Spleen (tissue), 11 donors: Measurements from ENCODE around the gene U2AF1L4. TPM values are rescaled to one million over a fixed set of nuclear protein-coding genes. Genes with fewer than 3 reads are reported as not detected.

Experiments
- DNase-seq: peaks from one replicate; pipeline ENCODE4 v3.0.0-alpha.2; 2020
- H3K27ac ChIP-seq, 8 donors: fragments of 200-600 bp; sonication (generic) in 7 of 8; 1 replicate in 4 of 8; 2 replicates in 4 of 8; pipeline versions ENCODE4 v1.5.0 to v1.8.0; 2016 to 2021; ENCODE audit warnings: inconsistent platforms in 4 of 8, mild to moderate bottlenecking in 4 of 8, moderate library complexity in 1 of 8
- H3K27me3 ChIP-seq, 7 donors: fragments of 200-600 bp; sonication (generic) in 6 of 7; replicated peaks in 1 of 7; 1 replicate in 4 of 7; 2 replicates in 3 of 7; pipeline versions ENCODE4 v1.5.0 to v1.8.0; 2016 to 2021; ENCODE audit warnings: inconsistent platforms in 3 of 7, mild to moderate bottlenecking in 1 of 7
- H3K36me3 ChIP-seq, 6 donors: fragments of 200-600 bp; sonication (generic) in 5 of 6; 1 replicate in 4 of 6; 2 replicates in 2 of 6; pipeline versions ENCODE4 v1.5.0 to v1.8.0; 2016 to 2021; ENCODE audit warnings: inconsistent platforms in 2 of 6
- H3K4me1 ChIP-seq, 6 donors: fragments of 200-600 bp; sonication (generic) in 5 of 6; 1 replicate in 3 of 6; 2 replicates in 3 of 6; pipeline versions ENCODE4 v1.5.0 to v1.8.0; 2016 to 2021; ENCODE audit warnings: inconsistent platforms in 3 of 6
- H3K4me3 ChIP-seq, 8 donors: fragments of 200-600 bp; sonication (generic) in 7 of 8; 1 replicate in 4 of 8; 2 replicates in 4 of 8; pipeline versions ENCODE4 v1.5.0 to v1.8.0; 2016 to 2021; ENCODE audit warnings: inconsistent platforms in 4 of 8, mild to moderate bottlenecking in 4 of 8, moderate library complexity in 2 of 8
- H3K9me3 ChIP-seq, 8 donors: fragments of 200-600 bp; sonication (generic) in 7 of 8; 1 replicate in 4 of 8; 2 replicates in 4 of 8; pipeline versions ENCODE4 v1.5.0 to v1.8.0; 2016 to 2021; ENCODE audit warnings: inconsistent platforms in 4 of 8
- CTCF ChIP-seq, 11 experiments: fragments of 200-600 bp in 7 of 11; fragments of 450-650 bp in 4 of 11; sonication (generic) in 4 of 11; IDR thresholded peaks in 8 of 11; conservative IDR thresholded peaks in 3 of 11; 1 replicate in 7 of 11; 2 replicates in 4 of 11; pipeline versions ENCODE4 v1.4.0 to v1.8.0; 2016 to 2021; ENCODE audit warnings: antibody characterized with exemption in 11 of 11, inconsistent platforms in 4 of 11, mild to moderate bottlenecking in 1 of 11
- POLR2A ChIP-seq, 3 donors: fragments of 450-650 bp; IDR thresholded peaks; one replicate each; pipeline ENCODE4 v1.5.1; 2017; ENCODE audit warnings: antibody characterized with exemption in 3 of 3, mild to moderate bottlenecking in 1 of 3
- POLR2AphosphoS5 ChIP-seq, 3 donors: sonication (generic); formaldehyde crosslinking; IDR thresholded peaks; one replicate each; pipeline ENCODE4 v1.5.1; 2017; ENCODE audit warnings: antibody characterized with exemption in 3 of 3
- WGBS, 5 donors: extraction: QIAGEN DNeasy Blood & Tissue Kit in 3 of 5; methylation state at CpG; one replicate each; pipeline versions ENCODE4 v1.1.5 to v1.1.7; 2013 to 2018; 5-methylcytosine and 5-hydroxymethylcytosine counted together
- intact Hi-C: fragments of 100-400 bp; cut with DNase I; formaldehyde crosslinking; loops from one replicate; pipeline ENCODE4 v1.15.0; 2023; ENCODE audit warnings: low total_unique reads
- polyA plus RNA-seq, 3 donors: library from polyadenylated mRNA; stranded (reverse); fragments of 200-250 nt; gene quantifications; one replicate each; pipeline ENCODE4 v1.2.1, GENCODE V29; 2013
- total RNA-seq, 7 donors: library from RNA; depleted of rRNA in 3 of 7; stranded (reverse); fragments of >200 nt in 3 of 7; fragmentation: NEBNext Ultra II Directional in 4 of 7; extraction: Animal tissue kit (Norgen Biotek cat#: 25700) in 4 of 7; gene quantifications; one replicate each; pipeline versions ENCODE4 v1.1.0 to v1.2.1, GENCODE V29; 2016 to 2021
- donor health status: healthy with polysubstance abuse.
- donor health status: DM: no; HTN: no; CAD: no; lungs with moderate emphysema.
- donor health status: DM: no; HTN: no; CAD: no.
- donor health status: Bipolar disorder and iron deficiency.
- donor health status: healthy.
- donor health status: DM: no; HTN: no; CAD: no.
- donor health status: DM: yes; HTN: yes; CAD: no.

Gene U2AF1L4
- total and polyA plus RNA-seq, 10 donors = 27.2 to 96.5 (median 29.9) TPM

- Histone ChIP-seq H3K27ac (no peak overlapping the region), H3K27me3 (no peaks in the 10 kb centered on the region), H3K9me3 (no peaks in the 10 kb centered on the region), H3K4me1 (peaks cover 4 to 22% (median 18%) of the 10 kb centered on the region in 6 donors), H3K36me3 (peaks cover 0 to 53% (median 23%) of the 10 kb centered on the region in 6 donors), H3K4me3 (no peak overlapping the region)
- DNase-seq = no peak
- 81 to 94% (median 91%) methylated on average over 7 of the region's 7 CpGs for WGBS, 5 donors
- intact Hi-C loops = no loop called here
- no peak for TF ChIP-seq CTCF (IDR thresholded peaks at IDR 0.05 in 8 of 11, conservative IDR thresholded peaks at IDR 0.05 in 3 of 11)
- no peak for TF ChIP-seq POLR2AphosphoS5 (IDR thresholded peaks at IDR 0.05)
- TF ChIP-seq POLR2A (IDR thresholded peaks at IDR 0.05) = no peak
These were observed 32.7 kb upstream of the U2AF1L4 start for GRCh38 chr19:35777961-35778360.

DNA sequence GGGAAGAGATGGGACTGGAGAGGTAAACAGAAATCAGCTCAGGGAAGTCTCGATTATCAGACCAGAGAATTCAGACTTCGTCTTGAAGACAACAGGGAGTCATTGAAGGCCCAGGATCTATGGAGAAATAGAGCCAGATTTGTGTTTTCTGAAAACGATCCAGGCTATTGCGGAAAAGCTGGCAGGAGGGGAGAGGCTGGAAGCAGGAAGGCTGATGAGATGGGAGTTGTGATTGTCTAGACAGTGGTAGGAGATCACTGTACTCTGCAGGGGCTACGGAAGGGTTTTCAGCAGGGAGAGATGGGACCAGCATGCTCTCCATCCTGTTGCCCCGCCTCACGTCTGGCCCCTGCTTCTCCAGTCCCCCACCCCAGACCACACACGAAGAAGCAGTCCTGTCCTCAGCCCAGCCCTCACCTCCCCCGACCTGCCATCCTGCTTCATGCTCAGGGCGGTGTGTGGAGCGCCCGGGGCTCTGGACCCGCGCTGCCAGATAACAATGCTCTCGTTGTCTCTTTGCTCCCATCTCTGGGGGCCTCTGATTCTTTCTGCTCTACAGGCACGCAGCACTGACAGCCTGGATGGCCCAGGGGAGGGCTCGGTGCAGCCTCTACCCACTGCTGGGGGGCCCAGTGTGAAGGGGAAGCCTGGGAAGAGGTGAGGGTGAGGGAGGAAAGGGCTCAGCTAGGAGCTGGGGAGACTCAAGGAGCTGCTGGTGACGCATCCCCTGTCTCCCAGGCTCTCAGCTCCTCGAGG, 32.0 kb upstream of the U2AF1L4 start:
- intact Hi-C loops = no loop called here
- Histone ChIP-seq H3K27me3 (no peaks in the 10 kb centered on the region), H3K4me3 (no peak overlapping the region), H3K4me1 (peaks cover 4 to 22% (median 18%) of the 10 kb centered on the region in 6 donors), H3K9me3 (no peaks in the 10 kb centered on the region), H3K27ac (no peak overlapping the region), H3K36me3 (peaks cover 0 to 46% (median 18%) of the 10 kb centered on the region in 6 donors)
- WGBS, 5 donors = 82 to 88% (median 86%) methylated on average over 18 to 19 of the region's 19 CpGs
- TF ChIP-seq POLR2AphosphoS5 (IDR thresholded peaks at IDR 0.05) (no peak), CTCF (IDR thresholded peaks at IDR 0.05 in 8 of 11, conservative IDR thresholded peaks at IDR 0.05 in 3 of 11) (no peak), POLR2A (IDR thresholded peaks at IDR 0.05) (no peak)
- DNase-seq = no peak

DNA sequence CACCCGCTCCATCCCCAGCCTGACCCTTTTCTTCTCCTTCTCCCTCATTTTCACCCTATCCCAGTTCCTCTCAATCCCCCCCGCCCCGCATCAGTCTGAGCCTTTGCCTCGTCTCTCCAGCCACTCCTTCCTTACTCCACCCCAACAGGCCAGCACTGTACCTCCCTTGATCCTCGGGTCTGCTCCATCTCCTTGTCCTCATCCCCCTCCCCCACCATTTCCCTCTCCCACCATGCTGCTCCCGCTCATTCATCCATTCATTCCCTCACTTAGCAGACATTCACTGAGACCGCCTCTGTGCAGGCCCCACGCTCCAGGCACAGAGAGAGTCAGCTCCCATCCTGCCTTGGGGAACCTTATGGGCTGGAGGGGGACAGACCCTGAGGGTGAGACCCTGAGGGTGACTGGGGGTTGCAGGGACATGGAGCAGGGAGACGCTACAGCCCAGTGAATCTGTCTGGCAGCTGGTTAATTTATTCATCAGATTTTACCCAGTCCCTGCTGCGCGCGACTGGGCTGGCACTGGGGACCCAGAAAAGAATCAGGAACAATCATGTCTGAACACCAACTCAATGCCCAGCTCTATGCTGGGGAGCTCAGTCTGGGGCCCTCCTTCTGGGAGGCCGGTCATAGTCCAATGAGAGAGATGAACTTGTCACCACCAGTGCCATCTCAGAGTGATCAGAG, 31.0 kb upstream of the U2AF1L4 start:
- Histone ChIP-seq H3K27ac (peak overlapping the region in 2 of 8 donors; percentile 78 to 85), H3K9me3 (no peaks in the 10 kb centered on the region), H3K4me3 (peak overlapping the region; percentile 89 to 100 (median 98)), H3K4me1 (peaks cover 4 to 22% (median 18%) of the 10 kb centered on the region in 6 donors), H3K27me3 (no peaks in the 10 kb centered on the region), H3K36me3 (peaks cover 0 to 35% (median 12%) of the 10 kb centered on the region in 6 donors)
- intact Hi-C loops = no loop called here
- WGBS, 5 donors = 58 to 70% (median 67%) methylated on average over 13 of the region's 13 CpGs
- no peak for TF ChIP-seq POLR2A (IDR thresholded peaks at IDR 0.05)
- no peak for TF ChIP-seq CTCF (IDR thresholded peaks at IDR 0.05 in 8 of 11, conservative IDR thresholded peaks at IDR 0.05 in 3 of 11)
- DNase-seq = no peak
